ENCODE results near the gene PDPK1.
"Not testable (repeated sequence)": the region's sequence is repeated elsewhere in the genome, so short reads cannot be mapped to it uniquely, and the experiment has no call there.

PDPK1 gene

GRCh38 chr16:2595393-2596205 lies 57.8 kb downstream of the PDPK1 start:
- TF ChIP-seq Cebpa-rat (IDR thresholded peaks at IDR 0.05), result no peak
- H3K9me3 ChIP-seq, result no peaks in the 10 kb centered on the region
- peak overlapping the region; percentile 7; the same call in 1 of the 2 replicates for H3K4me3 ChIP-seq
- H4K20me1 ChIP-seq, result peaks cover 96% of the 10 kb centered on the region
- H3K27me3 ChIP-seq, result no peaks in the 10 kb centered on the region
- H3K36me3 ChIP-seq, result peaks cover 42% of the 10 kb centered on the region
- H3K9ac ChIP-seq, result peak overlapping the region; percentile 36; the same call in 1 of the 2 replicates
- peak overlapping the region; percentile 74 for H3K4me2 ChIP-seq
- no peak overlapping the region for H3K27ac ChIP-seq
- peaks cover 97% of the 10 kb centered on the region for H3K4me1 ChIP-seq

DNA sequence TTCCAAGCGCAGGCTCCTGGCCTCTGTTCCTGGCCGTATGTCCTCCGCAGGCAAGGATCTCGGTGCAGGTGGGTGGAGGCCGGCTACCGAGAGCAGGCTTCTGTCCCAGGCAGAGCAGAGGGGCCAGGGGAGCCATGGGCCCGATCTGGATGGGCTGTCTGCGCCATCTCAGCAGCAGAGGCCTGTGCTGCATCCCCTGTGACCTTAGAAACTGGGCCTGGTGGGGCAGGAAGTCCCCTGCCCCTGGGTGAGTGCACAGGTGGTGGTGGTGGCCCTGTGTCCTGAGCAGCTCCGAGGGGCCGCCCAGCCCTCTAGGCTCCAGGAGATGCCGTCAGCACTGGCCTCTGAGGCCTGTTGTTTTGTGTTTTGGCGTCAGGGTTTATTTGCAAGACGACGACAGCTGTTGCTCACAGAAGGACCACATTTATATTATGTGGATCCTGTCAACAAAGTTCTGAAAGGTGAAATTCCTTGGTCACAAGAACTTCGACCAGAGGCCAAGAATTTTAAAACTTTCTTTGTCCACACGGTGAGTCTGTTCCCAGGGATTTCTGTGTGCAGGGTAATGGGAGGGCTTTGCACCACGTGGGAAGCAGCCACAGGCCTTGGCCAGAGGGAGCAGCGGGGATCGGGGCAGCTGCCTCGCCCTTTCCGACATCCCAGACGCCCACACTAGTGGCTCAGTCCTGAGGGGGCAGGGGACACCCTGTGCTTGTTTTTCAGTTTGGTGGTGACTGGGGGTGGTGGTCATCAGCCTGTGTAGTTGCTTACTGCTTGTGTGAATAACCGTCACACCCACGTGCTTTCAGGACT lies 59.1 kb downstream of the PDPK1 start:
- Histone ChIP-seq H4K20me1 (peaks cover 82% of the 10 kb centered on the region), H3K27ac (no peak overlapping the region), H3K4me2 (peak overlapping the region; percentile 74), H3K9ac (0 out of 2 replicates have a peak overlapping the region, but pooled peaks have one; percentile 15), H3K4me3 (no peak overlapping the region), H3K27me3 (no peaks in the 10 kb centered on the region), H3K36me3 (peaks cover 29% of the 10 kb centered on the region), H3K4me1 (peaks cover 95% of the 10 kb centered on the region), H3K9me3 (no peaks in the 10 kb centered on the region)
- no peak for TF ChIP-seq Cebpa-rat (IDR thresholded peaks at IDR 0.05)

GRCh38 chr16:2597560-2597902 lies 59.7 kb downstream of the PDPK1 start:
- TF ChIP-seq Cebpa-rat (IDR thresholded peaks at IDR 0.05), result no peak
- H3K4me1 ChIP-seq, result peaks cover 95% of the 10 kb centered on the region
- H3K4me3 ChIP-seq, result 0 out of 2 replicates have a peak overlapping the region, but pooled peaks have one; percentile 7
- no peaks in the 10 kb centered on the region for H3K9me3 ChIP-seq
- H3K36me3 ChIP-seq, result peaks cover 25% of the 10 kb centered on the region
- H3K9ac ChIP-seq, result no peak overlapping the region
- peak overlapping the region; percentile 74 for H3K4me2 ChIP-seq
- peaks cover 76% of the 10 kb centered on the region for H4K20me1 ChIP-seq
- no peak overlapping the region for H3K27ac ChIP-seq
- H3K27me3 ChIP-seq, result no peaks in the 10 kb centered on the region

DNA sequence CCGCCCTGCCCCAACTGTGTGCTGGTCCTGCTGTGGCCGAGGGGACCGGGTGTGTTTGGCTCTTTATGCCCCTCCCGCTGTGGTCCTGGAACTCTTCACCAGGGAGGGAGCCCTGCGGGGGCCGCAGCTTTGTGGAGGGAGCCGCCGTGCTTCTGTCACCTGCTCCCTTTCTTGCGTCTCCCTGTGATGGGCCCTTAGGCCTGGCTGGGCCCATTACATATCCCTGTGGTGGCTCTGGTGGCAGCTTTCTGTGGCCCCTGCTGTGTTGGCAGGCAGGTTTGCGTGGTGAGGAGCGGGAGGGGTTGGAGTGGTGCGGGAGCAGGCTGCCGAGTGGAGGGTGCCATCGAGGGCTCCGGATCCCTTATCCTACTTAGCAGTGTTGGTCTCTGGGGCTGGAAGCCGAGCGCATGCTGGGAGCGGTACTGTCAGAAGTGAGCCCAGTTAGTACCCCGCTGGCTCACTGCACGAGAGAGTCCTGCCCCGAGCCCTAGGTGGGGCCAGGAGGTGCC lies 60.4 kb downstream of the PDPK1 start:
- H3K9me3 ChIP-seq, result no peaks in the 10 kb centered on the region
- no peaks in the 10 kb centered on the region for H3K27me3 ChIP-seq
- no peak for TF ChIP-seq Cebpa-rat (IDR thresholded peaks at IDR 0.05)

DNA sequence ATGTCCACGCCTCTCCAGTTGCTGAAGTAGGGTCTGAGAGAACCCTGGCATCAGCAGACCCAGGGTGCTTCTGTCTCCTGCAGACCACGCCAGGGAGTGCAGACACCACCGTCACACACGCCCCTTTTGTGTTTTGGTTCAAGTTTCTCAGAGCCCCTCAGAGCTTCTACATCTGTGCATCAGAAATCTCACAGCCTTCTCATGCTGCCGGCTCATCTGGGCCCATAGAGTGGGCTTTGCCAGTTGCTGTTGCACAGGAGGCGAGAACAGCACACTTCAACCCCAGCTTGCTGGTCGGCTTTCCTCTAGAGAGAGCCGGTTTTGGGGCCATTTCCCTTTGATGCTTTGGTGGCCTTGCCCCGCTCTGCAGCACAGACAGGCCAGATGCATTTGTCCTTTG lies 60.9 kb downstream of the PDPK1 start:
- Histone ChIP-seq H4K20me1 (peaks cover 65% of the 10 kb centered on the region), H3K27me3 (no peaks in the 10 kb centered on the region), H3K4me2 (peak overlapping the region; percentile 74), H3K27ac (no peak overlapping the region), H3K4me1 (peaks cover 89% of the 10 kb centered on the region), H3K9me3 (no peaks in the 10 kb centered on the region), H3K4me3 (no peak overlapping the region), H3K36me3 (peaks cover 25% of the 10 kb centered on the region), H3K9ac (no peak overlapping the region)
- no peak for TF ChIP-seq Cebpa-rat (IDR thresholded peaks at IDR 0.05)

More for the DNA sequence above, 60.4 kb downstream of the PDPK1 start:
- H3K4me1 ChIP-seq, result peaks cover 94% of the 10 kb centered on the region
- peaks cover 25% of the 10 kb centered on the region for H3K36me3 ChIP-seq
- H3K9ac ChIP-seq, result no peak overlapping the region
- no peak overlapping the region for H3K27ac ChIP-seq
- peak overlapping the region; percentile 74 for H3K4me2 ChIP-seq
- H3K4me3 ChIP-seq, result no peak overlapping the region; the same call in 1 of the 2 replicates
- peaks cover 70% of the 10 kb centered on the region for H4K20me1 ChIP-seq

DNA sequence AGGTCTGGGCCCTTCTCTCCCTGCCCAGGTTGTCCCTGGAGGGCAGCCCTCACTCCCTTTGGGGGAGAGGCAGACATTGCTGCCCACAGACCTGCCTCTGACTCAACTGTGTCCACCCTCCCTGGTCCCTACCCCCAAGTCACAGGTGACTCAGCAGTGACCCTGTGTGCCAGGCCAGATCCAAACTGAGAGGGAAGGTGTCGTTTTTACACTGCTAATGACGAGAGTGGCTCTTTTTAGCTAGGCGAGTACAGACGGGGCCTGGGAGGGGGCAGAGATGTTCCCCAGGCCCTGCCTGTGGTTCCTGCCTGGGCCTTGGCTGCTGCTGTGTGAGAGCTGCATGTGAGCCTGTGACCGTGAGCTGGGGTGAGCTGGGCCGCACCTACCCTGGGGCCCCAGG lies 61.3 kb downstream of the PDPK1 start:
- not testable (repeated sequence) for H3K27me3 ChIP-seq, H3K4me3 ChIP-seq, H3K9me3 ChIP-seq, H3K9ac ChIP-seq, H3K27ac ChIP-seq
- Histone ChIP-seq H3K4me1 (peaks cover 84% of the 10 kb centered on the region), H3K36me3 (peaks cover 25% of the 10 kb centered on the region), H3K4me2 (peak overlapping the region; percentile 74), H4K20me1 (peaks cover 60% of the 10 kb centered on the region)

- H3K27ac ChIP-seq, result not testable (repeated sequence)
- Histone ChIP-seq H3K4me2 (peak overlapping the region; percentile 74), H4K20me1 (peaks cover 54% of the 10 kb centered on the region)
Observed at GRCh38 chr16:2599785-2600184, 62.0 kb downstream of the PDPK1 start.

DNA sequence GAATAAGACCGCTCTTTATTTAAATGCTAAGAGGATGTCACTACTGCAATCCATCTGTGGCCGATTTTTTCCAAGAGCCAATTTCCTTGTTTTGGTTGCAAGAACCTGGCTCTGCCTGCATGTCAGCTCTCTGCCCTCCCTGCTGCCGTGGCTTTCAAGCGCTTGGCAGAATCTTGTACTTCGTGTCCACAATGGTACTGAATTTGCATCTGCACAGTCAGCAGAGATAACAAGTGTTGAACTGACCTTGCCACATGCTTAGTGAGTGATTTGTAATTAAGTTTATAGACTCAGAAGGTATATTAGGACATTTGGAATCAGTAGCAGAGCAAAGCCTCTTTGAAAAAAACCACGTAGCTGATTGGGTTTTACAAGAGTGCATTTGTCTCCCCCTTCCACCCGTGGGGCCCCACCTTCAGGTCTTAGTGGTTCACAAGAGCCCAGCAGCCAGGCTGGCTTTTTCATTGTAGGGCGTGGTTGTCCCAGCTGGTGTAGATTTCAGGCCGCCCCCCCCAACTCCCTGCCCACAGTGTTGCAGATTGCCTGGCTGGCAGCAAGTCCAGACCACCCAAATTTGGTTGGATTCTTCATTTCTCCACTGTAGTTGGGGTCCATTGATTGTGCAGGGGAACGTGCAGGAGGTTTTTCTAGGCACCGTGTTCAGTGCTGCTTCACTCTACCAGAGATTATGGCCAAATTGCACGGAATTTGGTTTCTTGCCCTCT lies 63.6 kb downstream of the PDPK1 start:
- H3K36me3 ChIP-seq, result peaks cover 25% of the 10 kb centered on the region
- peak overlapping the region; percentile 89 for H3K4me2 ChIP-seq
- H3K27ac ChIP-seq, H3K27me3 ChIP-seq, H3K9me3 ChIP-seq: not testable (repeated sequence)
- H3K4me1 ChIP-seq, result peaks cover 72% of the 10 kb centered on the region
- peak overlapping the region; percentile 24; the same call in 1 of the 2 replicates for H3K9ac ChIP-seq
- peaks cover 37% of the 10 kb centered on the region for H4K20me1 ChIP-seq
- H3K4me3 ChIP-seq, result 0 out of 2 replicates have a peak overlapping the region, but pooled peaks have one; percentile 36

More at GRCh38 chr16:2599785-2600184, 62.0 kb downstream of the PDPK1 start:
- not testable (repeated sequence) for H3K9ac ChIP-seq, H3K4me3 ChIP-seq, H3K27me3 ChIP-seq, H3K9me3 ChIP-seq
- peaks cover 78% of the 10 kb centered on the region for H3K4me1 ChIP-seq
- H3K36me3 ChIP-seq, result peaks cover 25% of the 10 kb centered on the region

DNA sequence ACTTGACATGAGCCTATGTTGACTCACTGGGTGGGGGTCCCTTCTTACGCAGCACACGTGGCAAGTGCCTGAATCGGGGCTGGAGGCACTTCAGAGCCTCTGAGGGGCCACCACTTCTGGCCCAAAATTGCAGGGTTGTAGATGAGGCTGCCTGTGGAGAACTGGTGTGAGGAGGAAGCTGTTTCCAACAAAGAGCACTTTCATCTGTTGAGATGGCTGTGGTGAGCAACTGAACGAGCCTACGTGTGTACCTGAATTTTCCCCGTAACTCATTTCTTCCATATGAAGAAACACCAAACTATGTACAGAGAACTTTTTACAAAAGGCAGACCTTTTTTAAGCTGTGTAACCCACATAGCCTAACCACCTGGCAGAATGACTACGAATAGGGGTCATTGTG lies 64.4 kb downstream of the PDPK1 start:
- not testable (repeated sequence) for H3K27me3 ChIP-seq, H3K9ac ChIP-seq, H3K27ac ChIP-seq, H3K4me3 ChIP-seq, H3K9me3 ChIP-seq
- H3K4me1 ChIP-seq, result peaks cover 65% of the 10 kb centered on the region
- H3K36me3 ChIP-seq, result peaks cover 18% of the 10 kb centered on the region
- peak overlapping the region; percentile 89 for H3K4me2 ChIP-seq
- peaks cover 30% of the 10 kb centered on the region for H4K20me1 ChIP-seq
